Loucy (cell line): Measurements from ENCODE around the gene TNFRSF8.

Source experiments
- EZH2phosphoT487 ChIP-seq: fragments of 200-600 bp; IDR thresholded peaks from 2 replicates; pipeline ENCODE4 v1.6.1; 2018; ENCODE audit warnings: antibody characterized with exemption, mild to moderate bottlenecking, moderate library complexity, borderline replicate concordance
- TF ChIP-seq, protein P1 (sequence below): fragments of 200-600 bp; sonication (generic); conservative IDR thresholded peaks from 2 replicates; pipeline ENCODE4 v1.5.1; 2014; ENCODE audit warnings: mild to moderate bottlenecking, antibody characterized with exemption, low read length

DNA sequence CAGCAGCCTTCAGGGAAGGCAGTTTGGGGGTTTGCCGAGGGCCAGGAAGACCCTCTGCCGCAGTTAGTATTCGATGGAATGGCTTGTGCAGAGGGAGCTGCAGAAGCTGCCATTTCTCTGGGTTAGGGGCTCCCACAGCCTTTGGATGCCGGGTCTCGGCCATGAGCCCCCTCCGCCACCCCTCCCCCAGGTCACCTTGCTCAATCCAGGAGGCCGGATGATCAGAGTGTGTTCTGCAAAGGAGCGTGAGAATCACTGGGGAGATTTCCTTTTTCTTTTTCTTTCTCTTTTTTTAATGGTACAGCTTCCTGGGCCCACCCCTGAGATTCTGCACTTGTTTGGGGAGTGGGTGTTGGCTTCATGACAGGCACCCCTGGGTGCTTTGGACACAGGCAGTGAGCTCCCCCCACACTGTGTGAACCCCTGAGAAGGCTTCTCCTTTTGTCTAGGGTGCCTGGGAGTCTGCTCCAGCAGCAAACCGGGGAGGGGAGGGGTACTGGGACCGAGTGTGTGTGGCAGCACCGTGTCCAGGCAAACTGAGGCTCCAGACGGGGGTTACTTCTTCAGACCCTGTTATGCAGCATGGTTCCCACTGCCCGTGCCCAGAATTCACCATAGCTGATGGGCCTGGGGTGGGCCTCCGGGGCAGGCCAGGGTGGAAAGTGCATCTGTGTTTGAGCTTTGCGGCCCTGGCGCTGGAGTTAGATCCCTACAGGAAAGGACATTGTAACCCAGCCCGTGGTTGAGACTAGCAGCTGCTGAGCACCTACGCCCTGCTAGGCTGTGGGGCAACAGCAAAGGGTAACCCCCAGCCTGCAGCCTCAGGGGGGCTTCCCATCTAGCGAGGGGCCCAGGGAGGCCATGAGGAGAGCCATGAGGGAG, 122.2 kb downstream of the TNFRSF8 start:
- TF ChIP-seq, protein P1, sequence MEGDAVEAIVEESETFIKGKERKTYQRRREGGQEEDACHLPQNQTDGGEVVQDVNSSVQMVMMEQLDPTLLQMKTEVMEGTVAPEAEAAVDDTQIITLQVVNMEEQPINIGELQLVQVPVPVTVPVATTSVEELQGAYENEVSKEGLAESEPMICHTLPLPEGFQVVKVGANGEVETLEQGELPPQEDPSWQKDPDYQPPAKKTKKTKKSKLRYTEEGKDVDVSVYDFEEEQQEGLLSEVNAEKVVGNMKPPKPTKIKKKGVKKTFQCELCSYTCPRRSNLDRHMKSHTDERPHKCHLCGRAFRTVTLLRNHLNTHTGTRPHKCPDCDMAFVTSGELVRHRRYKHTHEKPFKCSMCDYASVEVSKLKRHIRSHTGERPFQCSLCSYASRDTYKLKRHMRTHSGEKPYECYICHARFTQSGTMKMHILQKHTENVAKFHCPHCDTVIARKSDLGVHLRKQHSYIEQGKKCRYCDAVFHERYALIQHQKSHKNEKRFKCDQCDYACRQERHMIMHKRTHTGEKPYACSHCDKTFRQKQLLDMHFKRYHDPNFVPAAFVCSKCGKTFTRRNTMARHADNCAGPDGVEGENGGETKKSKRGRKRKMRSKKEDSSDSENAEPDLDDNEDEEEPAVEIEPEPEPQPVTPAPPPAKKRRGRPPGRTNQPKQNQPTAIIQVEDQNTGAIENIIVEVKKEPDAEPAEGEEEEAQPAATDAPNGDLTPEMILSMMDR = no peak
- TF ChIP-seq EZH2phosphoT487 = no peak
